ENCODE results near the gene CAV3. TPM values are rescaled to one million over a fixed set of nuclear protein-coding genes. Genes with fewer than 3 reads are reported as not detected.

The CAV3 gene
- total and polyA plus RNA-seq, 2 experiments from 2014 or later = not detected

- H3K9me2 ChIP-seq (ENCODE audit: insufficient read depth) = no peaks in the 10 kb centered on the region
- H3K36me3 ChIP-seq (ENCODE audit: insufficient read depth) = no peaks in the 10 kb centered on the region
- Mint-ChIP-seq H3K4me1 (peaks cover 13% of the 10 kb centered on the region), H3K9me3 (no peaks in the 10 kb centered on the region), H3K36me3 (ENCODE audit: low read depth) (no peaks in the 10 kb centered on the region), H3K4me3 (no peak overlapping the region), H3K27me3 (ENCODE audit: insufficient read depth, low read depth, poor library complexity) (peaks cover 7% of the 10 kb centered on the region), H3K27ac (no peak overlapping the region)
- peak; percentile 79 for ATAC-seq
- peak overlapping the region; percentile 84; the same call in 1 of the 2 replicates for H2AFZ ChIP-seq
- H3K4me3 ChIP-seq = no peak overlapping the region
- H3K79me2 ChIP-seq (replicated peaks; ENCODE audit: insufficient read depth) = no peaks in the 10 kb centered on the region
- H3K4me2 ChIP-seq = peak overlapping the region; percentile 49
- no peaks in the 10 kb centered on the region for H3F3A ChIP-seq (replicated peaks; ENCODE audit: low read depth)
- no peak overlapping the region for H3K27ac ChIP-seq (ENCODE audit: low read depth)
- no peaks in the 10 kb centered on the region for H4K20me1 ChIP-seq (replicated peaks; ENCODE audit: insufficient read depth)
- H3K4me1 ChIP-seq (ENCODE audit: insufficient read depth) = peaks cover 8% of the 10 kb centered on the region
- H3K27me3 ChIP-seq (ENCODE audit: insufficient read depth) = no peaks in the 10 kb centered on the region
- no peak for TF ChIP-seq ZNF331 (CRISPR knock-in tag; IDR thresholded peaks at IDR 0.05; ENCODE audit: low read depth)
- TF ChIP-seq JUNB (IDR thresholded peaks at IDR 0.05; ENCODE audit: unreplicated experiment) = no peak
- TF ChIP-seq STAT1 (IDR thresholded peaks at IDR 0.05; ENCODE audit: unreplicated experiment) = no peak
- no peak for TF ChIP-seq POLR2AphosphoS5 (IDR thresholded peaks at IDR 0.05; ENCODE audit: low read depth)
- TF ChIP-seq NANOG (IDR thresholded peaks at IDR 0.05; ENCODE audit: borderline replicate concordance) = no peak
- no peak for TF ChIP-seq CREB1 (CRISPR knock-in tag; IDR thresholded peaks at IDR 0.05; ENCODE audit: low read depth)
- TF ChIP-seq REST (IDR thresholded peaks at IDR 0.05; ENCODE audit: unreplicated experiment) = no peak
- TF ChIP-seq, protein P1, sequence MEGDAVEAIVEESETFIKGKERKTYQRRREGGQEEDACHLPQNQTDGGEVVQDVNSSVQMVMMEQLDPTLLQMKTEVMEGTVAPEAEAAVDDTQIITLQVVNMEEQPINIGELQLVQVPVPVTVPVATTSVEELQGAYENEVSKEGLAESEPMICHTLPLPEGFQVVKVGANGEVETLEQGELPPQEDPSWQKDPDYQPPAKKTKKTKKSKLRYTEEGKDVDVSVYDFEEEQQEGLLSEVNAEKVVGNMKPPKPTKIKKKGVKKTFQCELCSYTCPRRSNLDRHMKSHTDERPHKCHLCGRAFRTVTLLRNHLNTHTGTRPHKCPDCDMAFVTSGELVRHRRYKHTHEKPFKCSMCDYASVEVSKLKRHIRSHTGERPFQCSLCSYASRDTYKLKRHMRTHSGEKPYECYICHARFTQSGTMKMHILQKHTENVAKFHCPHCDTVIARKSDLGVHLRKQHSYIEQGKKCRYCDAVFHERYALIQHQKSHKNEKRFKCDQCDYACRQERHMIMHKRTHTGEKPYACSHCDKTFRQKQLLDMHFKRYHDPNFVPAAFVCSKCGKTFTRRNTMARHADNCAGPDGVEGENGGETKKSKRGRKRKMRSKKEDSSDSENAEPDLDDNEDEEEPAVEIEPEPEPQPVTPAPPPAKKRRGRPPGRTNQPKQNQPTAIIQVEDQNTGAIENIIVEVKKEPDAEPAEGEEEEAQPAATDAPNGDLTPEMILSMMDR (conservative IDR thresholded peaks at IDR 0.05; ENCODE audit: low read depth in 2 of 2) = no peak
- peak; percentile 57 for DNase-seq (ENCODE audit: low spot score)
Observed at GRCh38 chr3:8732413-8732812, 1.2 kb upstream of the CAV3 start.

- H3K4me1 ChIP-seq (ENCODE audit: insufficient read depth) = peaks cover 8% of the 10 kb centered on the region
- no peaks in the 10 kb centered on the region for H3K9me2 ChIP-seq (ENCODE audit: insufficient read depth)
- no peak overlapping the region for H3K27ac ChIP-seq (ENCODE audit: low read depth)
- no peak overlapping the region for H3K4me2 ChIP-seq
- H3K36me3 ChIP-seq (ENCODE audit: insufficient read depth) = no peaks in the 10 kb centered on the region
- DNase-seq (ENCODE audit: low spot score) (no peak), ATAC-seq (no peak)
- Mint-ChIP-seq H3K9me3 (no peaks in the 10 kb centered on the region), H3K4me3 (no peak overlapping the region), H3K4me1 (peaks cover 10% of the 10 kb centered on the region), H3K36me3 (ENCODE audit: low read depth) (no peaks in the 10 kb centered on the region), H3K27me3 (ENCODE audit: insufficient read depth, low read depth, poor library complexity) (peaks cover 6% of the 10 kb centered on the region), H3K27ac (no peak overlapping the region)
- H3K4me3 ChIP-seq = no peak overlapping the region
- no peaks in the 10 kb centered on the region for H4K20me1 ChIP-seq (replicated peaks; ENCODE audit: insufficient read depth)
- no peak overlapping the region for H2AFZ ChIP-seq
- H3F3A ChIP-seq (replicated peaks; ENCODE audit: low read depth) = no peaks in the 10 kb centered on the region
- H3K79me2 ChIP-seq (replicated peaks; ENCODE audit: insufficient read depth) = no peaks in the 10 kb centered on the region
- H3K27me3 ChIP-seq (ENCODE audit: insufficient read depth) = no peaks in the 10 kb centered on the region
- TF ChIP-seq, protein P1 (conservative IDR thresholded peaks at IDR 0.05; ENCODE audit: low read depth in 2 of 2) = no peak
- no peak for TF ChIP-seq CREB1 (CRISPR knock-in tag; IDR thresholded peaks at IDR 0.05; ENCODE audit: low read depth)
- TF ChIP-seq ZNF331 (CRISPR knock-in tag; IDR thresholded peaks at IDR 0.05; ENCODE audit: low read depth) = no peak
- TF ChIP-seq EZH2 (IDR thresholded peaks at IDR 0.05; ENCODE audit: low read depth, unreplicated experiment) = no peak
- TF ChIP-seq REST (IDR thresholded peaks at IDR 0.05; ENCODE audit: unreplicated experiment) = no peak
- TF ChIP-seq POLR2AphosphoS5 (IDR thresholded peaks at IDR 0.05; ENCODE audit: low read depth) = no peak
- no peak for TF ChIP-seq STAT1 (IDR thresholded peaks at IDR 0.05; ENCODE audit: unreplicated experiment)
- TF ChIP-seq, protein P2, sequence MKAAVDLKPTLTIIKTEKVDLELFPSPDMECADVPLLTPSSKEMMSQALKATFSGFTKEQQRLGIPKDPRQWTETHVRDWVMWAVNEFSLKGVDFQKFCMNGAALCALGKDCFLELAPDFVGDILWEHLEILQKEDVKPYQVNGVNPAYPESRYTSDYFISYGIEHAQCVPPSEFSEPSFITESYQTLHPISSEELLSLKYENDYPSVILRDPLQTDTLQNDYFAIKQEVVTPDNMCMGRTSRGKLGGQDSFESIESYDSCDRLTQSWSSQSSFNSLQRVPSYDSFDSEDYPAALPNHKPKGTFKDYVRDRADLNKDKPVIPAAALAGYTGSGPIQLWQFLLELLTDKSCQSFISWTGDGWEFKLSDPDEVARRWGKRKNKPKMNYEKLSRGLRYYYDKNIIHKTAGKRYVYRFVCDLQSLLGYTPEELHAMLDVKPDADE (IDR thresholded peaks at IDR 0.05) = no peak
Observed at GRCh38 chr3:8734137-8734878, 706 bp downstream of the CAV3 start.

All from GM23338 (cell line).